ENCODE measurements around the gene ULBP1.
"Not testable (repeated sequence)": the region's sequence is repeated elsewhere in the genome, so short reads cannot be mapped to it uniquely, and the experiment has no call there.

ULBP1 gene

DNA sequence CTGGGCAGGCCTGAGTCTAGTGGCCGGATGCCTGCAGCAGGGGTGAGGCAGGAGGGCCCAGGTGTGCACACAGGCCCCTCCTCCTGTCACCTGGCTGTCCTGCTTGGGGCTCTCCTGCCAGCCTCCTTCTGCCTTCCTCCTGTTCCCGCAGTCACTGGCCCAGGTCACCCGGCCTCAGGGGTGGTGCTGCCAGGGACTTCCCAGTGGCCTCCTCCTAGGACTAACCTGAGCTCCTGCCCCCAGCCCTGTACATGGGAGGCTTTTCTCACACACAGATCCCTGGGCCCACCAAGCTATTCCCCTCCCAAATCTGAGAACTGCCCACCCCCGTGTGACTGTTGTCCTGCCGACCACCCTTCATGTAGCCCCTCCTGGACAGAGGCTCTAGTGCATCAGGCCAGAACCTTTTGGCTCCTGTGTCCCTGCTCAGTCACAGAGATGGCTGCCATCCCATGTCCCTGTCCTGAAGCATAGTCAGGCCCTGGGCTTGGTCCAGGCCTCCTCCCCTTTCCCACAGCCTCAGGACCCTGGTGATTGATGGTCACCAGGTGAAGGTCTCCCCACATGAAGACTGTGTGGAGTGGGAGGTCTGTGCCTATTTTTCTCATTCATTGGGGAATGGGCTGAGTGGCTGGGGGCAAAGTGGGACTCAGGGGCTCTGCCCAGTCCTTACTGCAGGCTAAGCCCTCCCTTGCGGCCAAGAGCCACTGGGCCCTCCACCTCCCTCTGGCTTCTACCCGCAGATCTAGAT, 1.1 kb upstream of the ULBP1 start:
- no peak for DNase-seq (ENCODE audit: low spot score)
- TF ChIP-seq, protein P1, sequence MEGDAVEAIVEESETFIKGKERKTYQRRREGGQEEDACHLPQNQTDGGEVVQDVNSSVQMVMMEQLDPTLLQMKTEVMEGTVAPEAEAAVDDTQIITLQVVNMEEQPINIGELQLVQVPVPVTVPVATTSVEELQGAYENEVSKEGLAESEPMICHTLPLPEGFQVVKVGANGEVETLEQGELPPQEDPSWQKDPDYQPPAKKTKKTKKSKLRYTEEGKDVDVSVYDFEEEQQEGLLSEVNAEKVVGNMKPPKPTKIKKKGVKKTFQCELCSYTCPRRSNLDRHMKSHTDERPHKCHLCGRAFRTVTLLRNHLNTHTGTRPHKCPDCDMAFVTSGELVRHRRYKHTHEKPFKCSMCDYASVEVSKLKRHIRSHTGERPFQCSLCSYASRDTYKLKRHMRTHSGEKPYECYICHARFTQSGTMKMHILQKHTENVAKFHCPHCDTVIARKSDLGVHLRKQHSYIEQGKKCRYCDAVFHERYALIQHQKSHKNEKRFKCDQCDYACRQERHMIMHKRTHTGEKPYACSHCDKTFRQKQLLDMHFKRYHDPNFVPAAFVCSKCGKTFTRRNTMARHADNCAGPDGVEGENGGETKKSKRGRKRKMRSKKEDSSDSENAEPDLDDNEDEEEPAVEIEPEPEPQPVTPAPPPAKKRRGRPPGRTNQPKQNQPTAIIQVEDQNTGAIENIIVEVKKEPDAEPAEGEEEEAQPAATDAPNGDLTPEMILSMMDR (IDR thresholded peaks at IDR 0.05; ENCODE audit: extremely low read depth, missing control alignments), result no peak

DNA sequence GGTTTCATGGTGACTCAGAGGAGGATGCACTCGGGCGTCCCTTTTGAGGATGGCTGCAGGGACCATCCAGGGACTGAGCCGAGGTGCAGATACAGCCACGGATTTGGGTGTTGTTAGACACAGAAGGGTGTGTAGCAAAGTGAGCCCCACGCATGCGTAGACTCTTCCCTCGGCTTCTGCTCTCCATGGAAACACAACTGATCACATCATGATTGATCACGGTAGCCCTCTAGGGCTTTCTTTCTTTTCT, 606 bp upstream of the ULBP1 start:
- TF ChIP-seq, protein P1 (IDR thresholded peaks at IDR 0.05; ENCODE audit: extremely low read depth, missing control alignments), result no peak
- DNase-seq (ENCODE audit: low spot score), result peak; percentile 42

DNA sequence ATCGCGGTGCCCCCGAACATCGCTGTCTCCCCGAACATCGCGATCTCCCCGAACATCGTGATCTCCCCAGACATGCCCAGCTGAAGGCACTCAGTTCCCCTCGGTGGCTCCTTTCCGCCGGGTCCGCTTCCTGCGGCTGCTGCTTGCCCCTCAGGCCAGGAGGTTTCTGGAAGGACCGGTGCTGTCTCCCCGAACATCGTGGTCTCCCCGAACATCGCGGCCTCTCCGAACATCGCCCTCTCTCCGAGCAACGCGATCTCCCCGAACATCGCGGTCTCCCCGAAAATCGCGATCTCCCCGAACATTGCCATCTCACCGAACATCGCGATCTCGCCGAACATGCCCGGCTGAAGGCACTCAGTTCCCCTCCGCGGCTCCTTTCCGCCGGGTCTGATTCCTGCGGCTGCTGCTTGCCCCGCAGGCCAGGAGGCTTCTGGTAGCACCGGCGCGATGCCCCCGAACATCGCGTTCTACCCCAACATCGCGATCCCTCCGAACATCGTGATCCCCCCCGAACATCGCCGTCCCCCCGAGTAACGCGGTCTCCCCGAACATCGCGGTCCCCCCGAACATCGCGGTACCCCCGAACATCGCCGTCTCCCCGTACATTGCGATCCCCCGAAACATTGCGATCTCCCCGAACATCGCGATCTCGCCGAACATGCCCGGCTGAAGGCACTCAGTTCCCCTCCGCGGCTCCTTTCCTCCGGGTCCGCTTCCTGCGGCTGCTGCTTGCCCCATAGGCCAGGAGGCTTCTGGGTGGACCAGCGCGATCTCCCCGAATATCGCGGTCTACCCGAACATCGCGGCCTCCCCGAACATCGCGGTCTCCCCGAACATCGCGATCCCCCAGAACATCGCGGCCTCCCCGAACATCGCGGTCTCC, 808 bp downstream of the ULBP1 start:
- TF ChIP-seq, protein P1 (IDR thresholded peaks at IDR 0.05; ENCODE audit: extremely low read depth, missing control alignments), result no peak
- DNase-seq (ENCODE audit: low spot score), result peak; percentile 41

DNA sequence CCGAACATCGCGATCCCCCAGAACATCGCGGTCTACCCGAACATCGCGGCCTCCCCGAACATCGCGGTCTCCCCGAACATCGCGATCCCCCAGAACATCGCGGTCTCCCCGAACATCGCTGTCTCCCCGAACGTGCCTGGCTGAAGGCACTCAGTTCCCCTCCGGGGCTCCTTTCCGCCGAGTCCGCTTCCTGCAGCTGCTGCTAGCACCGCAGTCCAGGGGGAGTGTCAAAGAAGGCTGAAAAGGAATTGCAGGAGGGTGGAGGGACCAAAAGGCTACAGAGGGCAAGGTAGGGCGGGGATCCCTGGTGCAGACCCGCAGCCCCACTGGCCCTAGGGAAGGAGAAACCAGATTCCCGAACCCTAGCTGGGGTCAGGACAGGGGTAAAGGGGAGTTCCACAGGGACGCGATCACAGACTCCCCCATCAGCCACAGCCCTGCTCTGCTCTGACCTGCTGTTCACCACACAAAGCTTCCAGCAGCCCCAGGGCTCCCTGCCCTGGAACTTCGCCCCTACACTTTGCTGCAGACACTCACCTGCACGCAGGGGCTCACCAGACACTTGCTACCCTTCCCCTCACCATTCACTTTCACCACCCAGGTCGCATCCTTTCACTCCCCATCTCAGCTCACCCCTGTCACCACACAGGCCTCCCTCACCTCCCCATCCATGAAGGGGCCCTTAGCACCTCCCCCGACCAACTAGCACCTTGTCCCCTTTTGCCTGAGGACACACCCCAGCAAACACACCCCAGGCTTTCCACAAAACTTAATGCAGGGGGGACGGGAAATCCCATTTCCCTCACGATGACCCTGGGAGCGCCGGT, 1.7 kb downstream of the ULBP1 start:
- DNase-seq (ENCODE audit: low spot score), result peak; percentile 47
- TF ChIP-seq, protein P1 (IDR thresholded peaks at IDR 0.05; ENCODE audit: extremely low read depth, missing control alignments), result no peak

DNA sequence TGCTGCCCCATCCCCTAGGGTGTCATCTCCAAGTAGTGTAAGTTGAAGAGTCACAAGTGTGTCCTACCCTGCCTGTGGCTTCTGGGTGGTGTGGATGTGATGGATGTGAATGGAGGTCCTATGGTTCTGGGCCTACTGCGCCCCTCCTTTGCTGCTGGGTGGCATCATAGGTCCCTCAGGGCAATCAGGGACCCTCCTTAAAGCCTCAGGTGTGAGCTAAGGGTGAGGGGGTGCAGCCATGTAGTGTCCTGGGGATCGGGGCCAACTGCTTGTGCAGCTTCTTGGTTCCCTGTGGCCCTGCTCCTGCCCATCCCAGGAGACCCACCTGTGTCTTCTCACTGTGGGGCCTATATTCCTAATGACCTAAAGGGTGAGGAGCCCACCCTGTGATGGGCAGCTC, 2.6 kb downstream of the ULBP1 start:
- not testable (repeated sequence) for DNase-seq (ENCODE audit: low spot score)

DNA sequence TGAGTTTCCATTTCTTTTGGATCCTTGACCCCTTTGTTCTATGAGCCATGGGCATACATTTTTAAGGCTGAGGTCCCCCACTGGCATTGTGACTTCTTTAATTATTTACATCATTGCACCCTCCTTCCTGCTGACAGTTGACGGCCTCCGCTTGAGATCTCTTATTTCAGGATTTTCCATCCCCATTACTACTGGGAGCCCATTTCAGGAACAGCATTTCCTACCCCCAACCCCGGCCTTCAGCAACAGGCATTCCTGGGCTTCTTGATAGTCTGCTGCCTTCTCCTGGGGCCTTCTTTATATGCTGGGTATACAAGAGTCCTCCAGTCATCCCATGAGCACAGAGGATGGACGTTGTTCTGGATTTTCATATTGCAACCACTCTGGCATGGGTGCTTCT, 3.8 kb downstream of the ULBP1 start:
- DNase-seq (ENCODE audit: low spot score), result no peak
- TF ChIP-seq, protein P1 (IDR thresholded peaks at IDR 0.05; ENCODE audit: extremely low read depth, missing control alignments), result no peak

DNA sequence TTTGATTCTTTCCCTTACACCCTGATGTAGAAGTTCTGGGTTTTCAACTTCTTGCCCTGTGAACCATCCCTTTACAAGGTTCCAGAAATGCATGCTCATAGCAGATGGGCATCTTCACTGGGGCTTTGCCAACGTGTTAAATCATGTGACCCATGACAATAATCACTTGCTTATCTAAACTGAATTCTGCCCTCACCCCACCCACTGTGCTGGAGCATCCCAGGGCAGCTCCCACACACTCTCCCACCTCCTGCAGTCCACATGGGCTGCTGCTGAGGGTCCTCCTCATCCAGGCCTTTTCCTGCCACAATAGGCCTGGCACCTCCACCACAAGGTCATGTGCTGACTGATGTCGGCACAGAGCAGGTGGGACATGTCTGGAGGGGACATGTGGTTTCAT, 4.3 kb downstream of the ULBP1 start:
- not testable (repeated sequence) for DNase-seq (ENCODE audit: low spot score)

DNA sequence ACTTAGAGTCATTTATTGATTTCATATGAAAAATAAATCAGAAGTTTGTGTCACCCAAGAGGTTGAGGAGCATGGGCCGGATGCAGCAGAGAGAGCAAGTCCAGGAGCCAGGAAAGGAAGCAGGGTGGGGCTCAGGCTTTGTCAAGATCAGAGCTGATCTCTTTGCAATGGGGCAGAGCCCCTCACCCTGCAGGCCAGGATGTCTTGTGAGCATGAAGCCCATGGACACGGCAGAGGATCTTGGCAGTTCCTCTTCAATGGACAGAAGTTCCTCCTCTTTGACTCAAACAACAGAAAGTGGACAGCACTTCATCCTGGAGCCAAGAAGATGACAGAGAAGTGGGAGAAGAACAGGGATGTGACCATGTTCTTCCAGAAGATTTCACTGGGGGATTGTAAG, 5.2 kb downstream of the ULBP1 start:
- not testable (repeated sequence) for DNase-seq (ENCODE audit: low spot score)

All from GM20000 (cell line).